Liver (tissue), 3 donors: ENCODE results near the gene RDH11.

Experiments used
- CTCF ChIP-seq: fragments of 150-350 bp; IDR thresholded peaks from 2 replicates; pipeline ENCODE4 v1.5.1; 2017; ENCODE audit warnings: improper control_type of control experiment, low read depth, low read length; ENCODE audit not compliant: missing input control
- EGR1 ChIP-seq, 2 donors: IDR thresholded peaks; 2 replicates each; pipeline ENCODE4 v1.6.1; 2016 to 2018; ENCODE audit warnings: antibody characterized with exemption in 2 of 2, low read depth in 2 of 2
- RAD21 ChIP-seq, 2 donors: IDR thresholded peaks; 2 replicates each; pipeline ENCODE4 v1.6.1; 2016; ENCODE audit warnings: antibody characterized with exemption in 2 of 2, mild to moderate bottlenecking in 2 of 2
- REST ChIP-seq: IDR thresholded peaks from 2 replicates; pipeline ENCODE4 v1.6.1; 2016; ENCODE audit warnings: antibody characterized with exemption, mild to moderate bottlenecking
- YY1 ChIP-seq: IDR thresholded peaks from 2 replicates; pipeline ENCODE4 v1.6.1; 2016; ENCODE audit warnings: antibody characterized with exemption, mild to moderate bottlenecking
- ZBTB33 ChIP-seq: IDR thresholded peaks from 2 replicates; pipeline ENCODE4 v1.6.1; 2016; ENCODE audit warnings: antibody characterized with exemption
- donor health status: healthy.
- donor health status: healthy.

GRCh38 chr14:67695394-67695949, at the start of gene RDH11:
- no peak for TF ChIP-seq EGR1 (IDR thresholded peaks at IDR 0.05; ENCODE audit: low read depth in 2 of 2)
- no peak for TF ChIP-seq CTCF
- peak; percentile 87 for TF ChIP-seq YY1
- TF ChIP-seq REST: peak; percentile 32
- no peak for TF ChIP-seq ZBTB33
- no peak for TF ChIP-seq RAD21 (IDR thresholded peaks at IDR 0.05)
